ENCODE results near the gene MIPOL1. TPM values are rescaled to one million over a fixed set of nuclear protein-coding genes. Genes with fewer than 3 reads are reported as not detected.

MIPOL1 gene
- total and polyA plus RNA-seq, 9 of the 15 experiments (the other 6 are each of a cell fraction or from before 2014, with no cell fraction given), result 6.7 to 21.9 (median 12.4) TPM

DNA sequence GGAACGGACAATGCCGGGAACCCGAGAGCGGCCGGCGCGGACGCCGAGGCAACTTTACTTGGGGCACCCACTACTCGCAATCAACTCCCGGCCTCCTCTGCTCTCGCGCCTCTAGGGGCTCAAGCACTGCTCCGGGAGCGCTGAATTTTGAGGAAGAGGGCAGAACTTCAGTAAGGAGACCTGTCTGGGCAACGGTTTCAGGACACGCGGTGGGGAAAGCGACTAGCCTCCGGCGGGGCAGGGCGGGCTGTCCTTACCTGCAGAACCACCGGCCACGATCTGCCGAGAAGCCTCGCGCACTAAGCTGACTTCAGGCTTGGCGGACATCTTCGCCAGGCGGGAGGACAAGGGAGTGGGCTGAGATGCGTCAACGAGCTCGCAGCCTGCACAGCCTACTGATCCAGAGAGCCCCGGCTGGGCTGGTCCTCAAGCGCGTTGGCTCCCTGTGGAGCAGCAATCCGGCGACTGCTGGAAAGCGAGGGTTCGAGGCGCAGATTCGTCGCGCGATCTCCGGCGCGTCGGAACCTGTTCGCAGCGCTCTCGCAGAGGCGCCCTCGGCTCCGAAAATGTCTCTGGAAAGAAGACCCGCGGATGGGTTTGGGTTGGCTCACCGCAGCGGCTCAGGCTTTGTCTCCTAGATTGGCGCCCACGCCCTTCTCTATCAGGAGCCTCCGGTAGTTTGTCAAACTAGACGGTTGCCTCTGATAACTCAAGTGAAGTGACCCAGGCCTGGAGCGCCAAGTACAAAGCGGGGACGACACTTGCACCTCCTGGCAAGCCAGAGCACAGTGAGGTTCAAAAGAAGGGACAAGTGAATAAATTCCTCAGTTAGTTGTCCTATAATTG, 25.5 kb upstream of the MIPOL1 start, which contains the start of gene SLC25A21 (continued):
- peak; percentile 77 for TF ChIP-seq TAF7 (tag; IDR thresholded peaks at IDR 0.05)
- TF ChIP-seq NCOR1 (IDR thresholded peaks at IDR 0.05), result peak; percentile 48; the same call in 1 of the 2 replicates
- TF ChIP-seq, protein P1, sequence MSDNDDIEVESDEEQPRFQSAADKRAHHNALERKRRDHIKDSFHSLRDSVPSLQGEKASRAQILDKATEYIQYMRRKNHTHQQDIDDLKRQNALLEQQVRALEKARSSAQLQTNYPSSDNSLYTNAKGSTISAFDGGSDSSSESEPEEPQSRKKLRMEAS (CRISPR knock-in tag; IDR thresholded peaks at IDR 0.05), result peak; percentile 34; the same call in 1 of the 2 replicates
- TF ChIP-seq, protein P2, sequence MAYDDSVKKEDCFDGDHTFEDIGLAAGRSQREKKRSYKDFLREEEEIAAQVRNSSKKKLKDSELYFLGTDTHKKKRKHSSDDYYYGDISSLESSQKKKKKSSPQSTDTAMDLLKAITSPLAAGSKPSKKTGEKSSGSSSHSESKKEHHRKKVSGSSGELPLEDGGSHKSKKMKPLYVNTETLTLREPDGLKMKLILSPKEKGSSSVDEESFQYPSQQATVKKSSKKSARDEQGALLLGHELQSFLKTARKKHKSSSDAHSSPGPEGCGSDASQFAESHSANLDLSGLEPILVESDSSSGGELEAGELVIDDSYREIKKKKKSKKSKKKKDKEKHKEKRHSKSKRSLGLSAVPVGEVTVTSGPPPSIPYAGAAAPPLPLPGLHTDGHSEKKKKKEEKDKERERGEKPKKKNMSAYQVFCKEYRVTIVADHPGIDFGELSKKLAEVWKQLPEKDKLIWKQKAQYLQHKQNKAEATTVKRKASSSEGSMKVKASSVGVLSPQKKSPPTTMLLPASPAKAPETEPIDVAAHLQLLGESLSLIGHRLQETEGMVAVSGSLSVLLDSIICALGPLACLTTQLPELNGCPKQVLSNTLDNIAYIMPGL (CRISPR knock-in tag; IDR thresholded peaks at IDR 0.05), result 0 out of 2 replicates have a peak, but pooled peaks have one; percentile 38
- TF ChIP-seq, protein P3, sequence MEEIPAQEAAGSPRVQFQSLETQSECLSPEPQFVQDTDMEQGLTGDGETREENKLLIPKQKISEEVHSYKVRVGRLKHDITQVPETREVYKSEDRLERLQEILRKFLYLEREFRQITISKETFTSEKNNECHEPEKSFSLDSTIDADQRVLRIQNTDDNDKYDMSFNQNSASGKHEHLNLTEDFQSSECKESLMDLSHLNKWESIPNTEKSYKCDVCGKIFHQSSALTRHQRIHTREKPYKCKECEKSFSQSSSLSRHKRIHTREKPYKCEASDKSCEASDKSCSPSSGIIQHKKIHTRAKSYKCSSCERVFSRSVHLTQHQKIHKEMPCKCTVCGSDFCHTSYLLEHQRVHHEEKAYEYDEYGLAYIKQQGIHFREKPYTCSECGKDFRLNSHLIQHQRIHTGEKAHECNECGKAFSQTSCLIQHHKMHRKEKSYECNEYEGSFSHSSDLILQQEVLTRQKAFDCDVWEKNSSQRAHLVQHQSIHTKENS (CRISPR knock-in tag; IDR thresholded peaks at IDR 0.05), result no peak
- peak; percentile 47 for TF ChIP-seq CBFA2T2 (conservative IDR thresholded peaks at IDR 0.05)
- TF ChIP-seq JUND (IDR thresholded peaks at IDR 0.05; ENCODE audit: borderline replicate concordance, low read depth, low read length), result peak; percentile 15
- TF ChIP-seq JUND (tag; IDR thresholded peaks at IDR 0.05; ENCODE audit: borderline replicate concordance, low read depth, low read length), result no peak; the same call in 2 of the 3 replicates
- peak; percentile 30; the same call in 1 of the 2 replicates for TF ChIP-seq CREM (IDR thresholded peaks at IDR 0.05; ENCODE audit: low read depth)
- no peak for TF ChIP-seq HEY1 (CRISPR knock-in tag; IDR thresholded peaks at IDR 0.05; ENCODE audit: borderline replicate concordance)
- TF ChIP-seq, protein P4, sequence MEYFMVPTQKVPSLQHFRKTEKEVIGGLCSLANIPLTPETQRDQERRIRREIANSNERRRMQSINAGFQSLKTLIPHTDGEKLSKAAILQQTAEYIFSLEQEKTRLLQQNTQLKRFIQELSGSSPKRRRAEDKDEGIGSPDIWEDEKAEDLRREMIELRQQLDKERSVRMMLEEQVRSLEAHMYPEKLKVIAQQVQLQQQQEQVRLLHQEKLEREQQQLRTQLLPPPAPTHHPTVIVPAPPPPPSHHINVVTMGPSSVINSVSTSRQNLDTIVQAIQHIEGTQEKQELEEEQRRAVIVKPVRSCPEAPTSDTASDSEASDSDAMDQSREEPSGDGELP (CRISPR knock-in tag; IDR thresholded peaks at IDR 0.05; ENCODE audit: borderline replicate concordance), result peak; percentile 9; the same call in 1 of the 2 replicates
- TF ChIP-seq PHF8 (IDR thresholded peaks at IDR 0.05; ENCODE audit: borderline replicate concordance, low read length), result peak; percentile 82; the same call in 1 of the 2 replicates
- TF ChIP-seq TEAD4 (IDR thresholded peaks at IDR 0.05; ENCODE audit: low read length), result peak; percentile 27; the same call in 1 of the 2 replicates
- no peak for TF ChIP-seq TEAD4 (CRISPR knock-in tag; IDR thresholded peaks at IDR 0.05; ENCODE audit: borderline replicate concordance)
- peak; percentile 80 for TF ChIP-seq SUPT5H (IDR thresholded peaks at IDR 0.05)
- peak; percentile 87 for TF ChIP-seq CHD1 (IDR thresholded peaks at IDR 0.05; ENCODE audit: low read length)
- TF ChIP-seq ARID1B (IDR thresholded peaks at IDR 0.05), result peak; percentile 51
- TF ChIP-seq GABPA (tag; conservative IDR thresholded peaks at IDR 0.05; ENCODE audit: low read depth), result peak; percentile 76
- TF ChIP-seq TFAM (CRISPR knock-in tag; conservative IDR thresholded peaks at IDR 0.05), result no peak
- 0 out of 2 replicates have a peak, but pooled peaks have one; percentile 10 for TF ChIP-seq SIN3B (IDR thresholded peaks at IDR 0.05; ENCODE audit: low read depth)
- TF ChIP-seq NR2C2 (CRISPR knock-in tag; IDR thresholded peaks at IDR 0.05), result no peak
- TF ChIP-seq NR2C2 (tag; IDR thresholded peaks at IDR 0.05), result no peak
- TF ChIP-seq RB1 (IDR thresholded peaks at IDR 0.05; ENCODE audit: low read depth), result peak; percentile 56; the same call in 1 of the 2 replicates
- TF ChIP-seq NRF1 (conservative IDR thresholded peaks at IDR 0.05 in 1 of 2, IDR thresholded peaks at IDR 0.05 in 1 of 2), result peak; percentile 42 to 48
- peak; percentile 71 for TF ChIP-seq ZFX (CRISPR knock-in tag; IDR thresholded peaks at IDR 0.05)

All from K562 (cell line).